HCT116 (cell line): ENCODE measurements around the gene DNM2. TPM values are rescaled to one million over a fixed set of nuclear protein-coding genes. Genes with fewer than 3 reads are reported as not detected.

Experiments used
- ATAC-seq: fragments of 200-7000 bp; cut with Tn5 transposase; 2 replicates; pipeline ENCODE4 v1.9.1; 2020; ENCODE audit warnings: mild to moderate bottlenecking, moderate library complexity
- BruUV-seq: library from RNA; stranded (reverse); fragments of 400-500 nt; replicated peaks from 2 replicates; lab custom pipeline; 2021; lab: Mats Ljungman, UMichigan
- CTCF ChIA-PET: fragments of 300-600 bp; sonication (Branson Sonifier 250); formaldehyde crosslinking; loops from one replicate; lab custom pipeline; 2021; ENCODE audit warnings: antibody characterized with exemption; lab: Charles Lee
- POLR2A ChIA-PET: fragments of 300-600, 350-600 bp; sonication (Branson Sonifier 250); formaldehyde crosslinking; loops from one replicate; lab custom pipeline; 2021; ENCODE audit warnings: antibody characterized with exemption; lab: Charles Lee
- RAD21 ChIA-PET, 2 experiments: fragments of 300-600 bp; sonication (Branson Sonifier 250); formaldehyde crosslinking; loops; one replicate each; lab custom pipeline; 2023; ENCODE audit warnings: low total read pairs in 2 of 2; ENCODE audit not compliant: uncharacterized antibody in 2 of 2, unreplicated experiment in 2 of 2, low non-redundant PET in 1 of 2; lab: Charles Lee
- DNase-seq: peaks from one replicate; pipeline ENCODE4 v3.0.0-alpha.2; 2010; ENCODE audit warnings: low read depth, low spot score
- H2AFZ ChIP-seq: fragments of 200-600 bp; shearing (Covaris generic), sonication (generic); 2 replicates; pipeline ENCODE4 v1.6.1; 2017; ENCODE audit warnings: low read depth, mixed run types, mixed read lengths, antibody characterized with exemption, low read length; ENCODE audit not compliant: poor library complexity, severe bottlenecking
- H3K27ac ChIP-seq: 2 replicates; pipeline ENCODE4 v1.5.1; 2012; ENCODE audit warnings: low read depth, low read length
- H3K27me3 ChIP-seq: fragments of 200-600 bp; sonication (generic); 2 replicates; pipeline ENCODE4 v1.6.1; 2016; ENCODE audit warnings: mixed run types, low read length, mixed read lengths; ENCODE audit not compliant: insufficient read depth
- H3K36me3 ChIP-seq, 2 experiments: fragments of 200-500 bp in 1 of 2; fragments of 200-600 bp in 1 of 2; sonication (Bioruptor generic) in 1 of 2; sonication (generic) in 1 of 2; 2 replicates each; pipeline versions ENCODE4 v1.5.1 to v1.6.1; 2014 to 2016; ENCODE audit warnings: low read length in 2 of 2, inconsistent platforms in 1 of 2, mixed read lengths in 1 of 2, mixed run types in 1 of 2; ENCODE audit not compliant: insufficient read depth in 2 of 2, control insufficient read depth in 1 of 2
- H3K4me1 ChIP-seq, 2 experiments: fragments of 200-600 bp in 1 of 2; sonication (generic) in 1 of 2; 2 replicates each; pipeline versions ENCODE4 v1.5.1 to v1.6.1; 2012 to 2017; ENCODE audit warnings: low read length in 2 of 2, inconsistent platforms in 1 of 2, mild to moderate bottlenecking in 1 of 2, mixed read lengths in 1 of 2, mixed run types in 1 of 2, moderate library complexity in 1 of 2; ENCODE audit not compliant: insufficient read depth in 2 of 2, control insufficient read depth in 1 of 2
- H3K4me2 ChIP-seq: fragments of 200-600 bp; sonication (generic); 2 replicates; pipeline ENCODE4 v1.6.1; 2017; ENCODE audit warnings: mixed run types, low read length, mixed read lengths
- H3K4me3 ChIP-seq, 2 experiments: fragments of 200-600 bp in 1 of 2; sonication (generic) in 1 of 2; replicated peaks in 1 of 2; 2 replicates each; pipeline ENCODE4 v1.5.1; 2011 to 2016; ENCODE audit warnings: low read length in 2 of 2, control low read depth in 1 of 2, low read depth in 1 of 2, mild to moderate bottlenecking in 1 of 2, mixed read lengths in 1 of 2, mixed run types in 1 of 2
- H3K79me2 ChIP-seq: fragments of 200-600 bp; sonication (generic); 2 replicates; pipeline ENCODE4 v1.6.1; 2017; ENCODE audit warnings: mild to moderate bottlenecking, mixed run types, low read length, moderate library complexity, mixed read lengths; ENCODE audit not compliant: insufficient read depth
- H3K9ac ChIP-seq: fragments of 200-600 bp; sonication (generic); 2 replicates; pipeline ENCODE4 v1.6.1; 2016; ENCODE audit warnings: low read length, mixed read lengths
- H3K9me2 ChIP-seq: fragments of 200-600 bp; sonication (generic), shearing (Covaris generic); 2 replicates; pipeline ENCODE4 v1.6.1; 2017; ENCODE audit warnings: mixed run types, mild to moderate bottlenecking, moderate library complexity; ENCODE audit not compliant: insufficient read depth
- H3K9me3 ChIP-seq, 2 experiments: fragments of 200-500 bp in 1 of 2; fragments of 200-600 bp in 1 of 2; sonication (Bioruptor generic) in 1 of 2; sonication (generic) in 1 of 2; 2 replicates each; pipeline ENCODE4 v1.6.1; 2014 to 2017; ENCODE audit warnings: low read length in 2 of 2, mixed read lengths in 2 of 2, inconsistent platforms in 1 of 2, low read depth in 1 of 2, mild to moderate bottlenecking in 1 of 2, mixed run types in 1 of 2, moderate library complexity in 1 of 2; ENCODE audit not compliant: control insufficient read depth in 1 of 2, insufficient read depth in 1 of 2
- H4K20me1 ChIP-seq: fragments of 200-600 bp; sonication (generic), shearing (Covaris generic); 2 replicates; pipeline ENCODE4 v1.6.1; 2017; ENCODE audit warnings: mixed run types, mild to moderate bottlenecking, moderate library complexity; ENCODE audit not compliant: insufficient read depth
- CBX3 ChIP-seq: IDR thresholded peaks from 2 replicates; pipeline ENCODE4 v1.6.1; 2012; ENCODE audit warnings: low read depth
- EGR1 ChIP-seq: IDR thresholded peaks from 2 replicates; pipeline ENCODE4 v1.6.1; 2012; ENCODE audit warnings: low read depth
- ELF1 ChIP-seq: IDR thresholded peaks from 2 replicates; pipeline ENCODE4 v1.6.1; 2012; ENCODE audit warnings: low read depth, borderline replicate concordance
- EZH2 ChIP-seq: fragments of 200-600 bp; sonication (generic); IDR thresholded peaks from 2 replicates; pipeline ENCODE4 v1.6.1; 2017; ENCODE audit warnings: antibody characterized with exemption, mixed run types
- EZH2phosphoT487 ChIP-seq: fragments of 200-600 bp; IDR thresholded peaks from 2 replicates; pipeline ENCODE4 v1.6.1; 2018; ENCODE audit warnings: antibody characterized with exemption, borderline replicate concordance
- FOSL1 ChIP-seq: IDR thresholded peaks from 2 replicates; pipeline ENCODE4 v1.6.1; 2012; ENCODE audit warnings: low read depth
- JUND ChIP-seq: IDR thresholded peaks from 2 replicates; pipeline ENCODE4 v1.6.1; 2012
- POLR2AphosphoS5 ChIP-seq: IDR thresholded peaks from 2 replicates; pipeline ENCODE4 v1.6.1; 2011; ENCODE audit warnings: mild to moderate bottlenecking, low read depth, low read length, moderate library complexity
- RAD21 ChIP-seq: IDR thresholded peaks from 2 replicates; pipeline ENCODE4 v1.6.1; 2012; ENCODE audit warnings: low read depth, mild to moderate bottlenecking
- SP1 ChIP-seq: IDR thresholded peaks from 2 replicates; pipeline ENCODE4 v1.6.1; 2012; ENCODE audit warnings: low read depth
- SRF ChIP-seq: IDR thresholded peaks from 2 replicates; pipeline ENCODE4 v1.6.1; 2012; ENCODE audit warnings: low read depth
- TCF7L2 ChIP-seq: IDR thresholded peaks from 2 replicates; pipeline ENCODE4 v1.7.0; 2011; ENCODE audit warnings: borderline replicate concordance, inconsistent platforms; ENCODE audit not compliant: insufficient read depth, insufficient read length; ENCODE audit errors: extremely low read depth
- ZFX ChIP-seq: fragments of 450-650 bp; IDR thresholded peaks from 2 replicates; pipeline ENCODE4 v1.6.1; 2017
- ZNF274 ChIP-seq: fragments of 200-500 bp; sonication (Bioruptor generic); IDR thresholded peaks from 2 replicates; pipeline ENCODE4 v1.6.1; 2014; ENCODE audit warnings: mild to moderate bottlenecking, low read depth, low read length, inconsistent platforms
- intact Hi-C: fragments of 100-400 bp; cut with micrococcal nuclease; formaldehyde crosslinking; loops from 2 replicates; pipeline ENCODE4 v1.10.0; 2022
- total RNA-seq: library from RNA; stranded (reverse); gene quantifications from one replicate; pipeline ENCODE4 v1.2.1, GENCODE V29; 2021; ENCODE audit not compliant: unreplicated experiment
- TF ChIP-seq, protein P1 (sequence below): IDR thresholded peaks from 2 replicates; pipeline ENCODE4 v1.6.1; 2012
- TF ChIP-seq, protein P2 (sequence below): IDR thresholded peaks from 2 replicates; pipeline ENCODE4 v1.6.1; 2012; ENCODE audit warnings: low read depth
- TF ChIP-seq, protein P3 (sequence below): IDR thresholded peaks from 2 replicates; pipeline ENCODE4 v1.6.1; 2011; ENCODE audit warnings: mild to moderate bottlenecking, low read length, moderate library complexity; ENCODE audit not compliant: insufficient replicate concordance; ENCODE audit errors: extremely low read depth

Gene DNM2
- total RNA-seq, 1 experiment from 2014 or later: 183 TPM

DNA sequence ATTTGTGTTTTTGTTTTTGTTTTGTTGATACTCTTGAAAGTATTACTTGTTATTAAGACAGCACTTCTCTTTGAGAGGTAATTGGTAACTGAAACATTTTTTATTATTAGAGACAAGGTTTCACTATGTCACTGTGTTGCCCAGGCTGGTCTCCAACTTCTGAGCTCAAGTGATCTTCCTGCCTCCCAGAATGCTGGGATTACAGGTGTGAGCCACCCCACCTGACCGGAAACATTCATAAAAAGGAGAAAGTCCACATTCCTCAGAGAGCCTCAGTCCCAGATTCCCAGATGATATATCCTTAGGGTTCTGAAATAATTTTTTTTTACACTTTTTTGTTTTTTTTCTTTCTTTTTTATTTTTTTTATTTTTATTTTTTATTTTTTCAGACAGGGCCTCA is 156.1 kb downstream of the DNM2 start:
- no peaks in the 10 kb centered on the region for H3K36me3 ChIP-seq
- H3K9me3 ChIP-seq: no peaks in the 10 kb centered on the region
- ATAC-seq: no peak
- H3K27ac ChIP-seq: peak overlapping the region; percentile 41; the same call in 1 of the 2 replicates
- intact Hi-C loops: no loop called here
- no peaks in the 10 kb centered on the region for H4K20me1 ChIP-seq
- RAD21 ChIA-PET: no interaction called here
- H3K27me3 ChIP-seq: no peaks in the 10 kb centered on the region
- H3K4me2 ChIP-seq: peak overlapping the region; percentile 47; the same call in 1 of the 2 replicates
- POLR2A ChIA-PET: interaction anchor here (0.6 to 0.7 kb wide), 2 partner anchors 10 to 28 kb away, joined by 5 to 7 read pairs; no protein-coding TSS in a partner anchor
- H3K9ac ChIP-seq: no peak overlapping the region
- H3K4me3 ChIP-seq: no peak overlapping the region
- H3K4me1 ChIP-seq: peaks cover 37 to 61% of the 10 kb centered on the region in 2 experiments
- TSS peak; percentile 15 for BruUV-seq
- no peak for DNase-seq
- H3K9me2 ChIP-seq: no peaks in the 10 kb centered on the region
- H2AFZ ChIP-seq: no peak overlapping the region
- H3K79me2 ChIP-seq: peaks cover 73% of the 10 kb centered on the region
- TF ChIP-seq, protein P1, sequence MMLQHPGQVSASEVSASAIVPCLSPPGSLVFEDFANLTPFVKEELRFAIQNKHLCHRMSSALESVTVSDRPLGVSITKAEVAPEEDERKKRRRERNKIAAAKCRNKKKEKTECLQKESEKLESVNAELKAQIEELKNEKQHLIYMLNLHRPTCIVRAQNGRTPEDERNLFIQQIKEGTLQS: no peak
- TF ChIP-seq ZFX (no peak), POLR2AphosphoS5 (no peak), JUND (no peak), EGR1 (no peak), EZH2 (no peak), EZH2phosphoT487 (no peak), ZNF274 (no peak), SP1 (no peak), ELF1 (no peak), CBX3 (no peak), TCF7L2 (no peak), RAD21 (no peak), FOSL1 (no peak), SRF (no peak)
- TF ChIP-seq, protein P2, sequence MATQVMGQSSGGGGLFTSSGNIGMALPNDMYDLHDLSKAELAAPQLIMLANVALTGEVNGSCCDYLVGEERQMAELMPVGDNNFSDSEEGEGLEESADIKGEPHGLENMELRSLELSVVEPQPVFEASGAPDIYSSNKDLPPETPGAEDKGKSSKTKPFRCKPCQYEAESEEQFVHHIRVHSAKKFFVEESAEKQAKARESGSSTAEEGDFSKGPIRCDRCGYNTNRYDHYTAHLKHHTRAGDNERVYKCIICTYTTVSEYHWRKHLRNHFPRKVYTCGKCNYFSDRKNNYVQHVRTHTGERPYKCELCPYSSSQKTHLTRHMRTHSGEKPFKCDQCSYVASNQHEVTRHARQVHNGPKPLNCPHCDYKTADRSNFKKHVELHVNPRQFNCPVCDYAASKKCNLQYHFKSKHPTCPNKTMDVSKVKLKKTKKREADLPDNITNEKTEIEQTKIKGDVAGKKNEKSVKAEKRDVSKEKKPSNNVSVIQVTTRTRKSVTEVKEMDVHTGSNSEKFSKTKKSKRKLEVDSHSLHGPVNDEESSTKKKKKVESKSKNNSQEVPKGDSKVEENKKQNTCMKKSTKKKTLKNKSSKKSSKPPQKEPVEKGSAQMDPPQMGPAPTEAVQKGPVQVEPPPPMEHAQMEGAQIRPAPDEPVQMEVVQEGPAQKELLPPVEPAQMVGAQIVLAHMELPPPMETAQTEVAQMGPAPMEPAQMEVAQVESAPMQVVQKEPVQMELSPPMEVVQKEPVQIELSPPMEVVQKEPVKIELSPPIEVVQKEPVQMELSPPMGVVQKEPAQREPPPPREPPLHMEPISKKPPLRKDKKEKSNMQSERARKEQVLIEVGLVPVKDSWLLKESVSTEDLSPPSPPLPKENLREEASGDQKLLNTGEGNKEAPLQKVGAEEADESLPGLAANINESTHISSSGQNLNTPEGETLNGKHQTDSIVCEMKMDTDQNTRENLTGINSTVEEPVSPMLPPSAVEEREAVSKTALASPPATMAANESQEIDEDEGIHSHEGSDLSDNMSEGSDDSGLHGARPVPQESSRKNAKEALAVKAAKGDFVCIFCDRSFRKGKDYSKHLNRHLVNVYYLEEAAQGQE: no peak
- TF ChIP-seq, protein P3, sequence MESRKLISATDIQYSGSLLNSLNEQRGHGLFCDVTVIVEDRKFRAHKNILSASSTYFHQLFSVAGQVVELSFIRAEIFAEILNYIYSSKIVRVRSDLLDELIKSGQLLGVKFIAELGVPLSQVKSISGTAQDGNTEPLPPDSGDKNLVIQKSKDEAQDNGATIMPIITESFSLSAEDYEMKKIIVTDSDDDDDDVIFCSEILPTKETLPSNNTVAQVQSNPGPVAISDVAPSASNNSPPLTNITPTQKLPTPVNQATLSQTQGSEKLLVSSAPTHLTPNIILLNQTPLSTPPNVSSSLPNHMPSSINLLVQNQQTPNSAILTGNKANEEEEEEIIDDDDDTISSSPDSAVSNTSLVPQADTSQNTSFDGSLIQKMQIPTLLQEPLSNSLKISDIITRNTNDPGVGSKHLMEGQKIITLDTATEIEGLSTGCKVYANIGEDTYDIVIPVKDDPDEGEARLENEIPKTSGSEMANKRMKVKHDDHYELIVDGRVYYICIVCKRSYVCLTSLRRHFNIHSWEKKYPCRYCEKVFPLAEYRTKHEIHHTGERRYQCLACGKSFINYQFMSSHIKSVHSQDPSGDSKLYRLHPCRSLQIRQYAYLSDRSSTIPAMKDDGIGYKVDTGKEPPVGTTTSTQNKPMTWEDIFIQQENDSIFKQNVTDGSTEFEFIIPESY: no peak
- TF ChIP-seq, all 23 proteins: peak for 0
- CTCF ChIA-PET: interaction anchor here (1.5 to 2.4 kb wide), 2 partner anchors 10 to 15 kb away, joined by 4 to 10 read pairs; no protein-coding TSS in a partner anchor
